Peyer's patch (tissue), 4 donors: Measurements from ENCODE around the gene RPAP3. TPM values are rescaled to one million over a fixed set of nuclear protein-coding genes. Genes with fewer than 3 reads are reported as not detected.
A peak's percentile ranks its signal among the peaks of the same experiment; 100 is the strongest.

Source experiments
- DNase-seq, 3 donors: peaks; one replicate each; pipeline ENCODE4 v3.0.0-alpha.2; 2017 to 2019
- H3K27ac ChIP-seq, 4 donors: fragments of 200-600 bp; sonication (generic); one replicate each; pipeline ENCODE4 v1.5.1; 2016 to 2019
- H3K27me3 ChIP-seq, 2 donors: fragments of 200-600 bp; sonication (generic); one replicate each; pipeline ENCODE4 v1.5.1; 2019
- H3K36me3 ChIP-seq, 3 donors: fragments of 200-600 bp; sonication (generic); one replicate each; pipeline ENCODE4 v1.5.1; 2016 to 2019
- H3K4me1 ChIP-seq, 4 donors: fragments of 200-600 bp; sonication (generic); one replicate each; pipeline ENCODE4 v1.5.1; 2016 to 2019
- H3K4me3 ChIP-seq, 4 donors: fragments of 200-600 bp; sonication (generic); 1 replicate in 3 of 4; 2 replicates in 1 of 4; pipeline ENCODE4 v1.5.1; 2016 to 2019; ENCODE audit warnings: mild to moderate bottlenecking in 1 of 4
- H3K9me3 ChIP-seq, 4 donors: fragments of 200-600 bp; sonication (generic); one replicate each; pipeline ENCODE4 v1.5.1; 2016 to 2019; ENCODE audit warnings: mild to moderate bottlenecking in 1 of 4
- POLR2A ChIP-seq, 2 donors: fragments of 450-650 bp; IDR thresholded peaks; one replicate each; pipeline ENCODE4 v1.5.1; 2017; ENCODE audit warnings: antibody characterized with exemption in 2 of 2, mild to moderate bottlenecking in 2 of 2, moderate library complexity in 2 of 2
- total RNA-seq, 4 donors: library from RNA; depleted of rRNA; stranded (reverse); fragments of >200 nt; gene quantifications; one replicate each; pipeline ENCODE4 v1.1.0, GENCODE V29; 2016
- TF ChIP-seq, protein P1 (sequence below), 6 experiments: fragments of 450-650 bp in 4 of 6; fragments of 200-600 bp in 2 of 6; sonication (generic) in 1 of 6; IDR thresholded peaks; one replicate each; pipeline ENCODE4 v1.5.1; 2017 to 2019; ENCODE audit warnings: antibody characterized with exemption in 6 of 6, mild to moderate bottlenecking in 3 of 6, moderate library complexity in 1 of 6

The RPAP3 gene
- total RNA-seq, 4 donors from 2014 or later, result 5.4 to 33.8 (median 13.3) TPM

- no peak overlapping the region for H3K4me3 ChIP-seq
- H3K36me3 ChIP-seq, result no peaks in the 10 kb centered on the region
- H3K9me3 ChIP-seq, result no peaks in the 10 kb centered on the region
- peaks cover 0 to 20% (median 4%) of the 10 kb centered on the region in 4 donors for H3K4me1 ChIP-seq
- peak in 1 of 3 donors; percentile 15 for DNase-seq
- TF ChIP-seq, protein P1, sequence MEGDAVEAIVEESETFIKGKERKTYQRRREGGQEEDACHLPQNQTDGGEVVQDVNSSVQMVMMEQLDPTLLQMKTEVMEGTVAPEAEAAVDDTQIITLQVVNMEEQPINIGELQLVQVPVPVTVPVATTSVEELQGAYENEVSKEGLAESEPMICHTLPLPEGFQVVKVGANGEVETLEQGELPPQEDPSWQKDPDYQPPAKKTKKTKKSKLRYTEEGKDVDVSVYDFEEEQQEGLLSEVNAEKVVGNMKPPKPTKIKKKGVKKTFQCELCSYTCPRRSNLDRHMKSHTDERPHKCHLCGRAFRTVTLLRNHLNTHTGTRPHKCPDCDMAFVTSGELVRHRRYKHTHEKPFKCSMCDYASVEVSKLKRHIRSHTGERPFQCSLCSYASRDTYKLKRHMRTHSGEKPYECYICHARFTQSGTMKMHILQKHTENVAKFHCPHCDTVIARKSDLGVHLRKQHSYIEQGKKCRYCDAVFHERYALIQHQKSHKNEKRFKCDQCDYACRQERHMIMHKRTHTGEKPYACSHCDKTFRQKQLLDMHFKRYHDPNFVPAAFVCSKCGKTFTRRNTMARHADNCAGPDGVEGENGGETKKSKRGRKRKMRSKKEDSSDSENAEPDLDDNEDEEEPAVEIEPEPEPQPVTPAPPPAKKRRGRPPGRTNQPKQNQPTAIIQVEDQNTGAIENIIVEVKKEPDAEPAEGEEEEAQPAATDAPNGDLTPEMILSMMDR (IDR thresholded peaks at IDR 0.05), result no peak
- no peak for TF ChIP-seq POLR2A (IDR thresholded peaks at IDR 0.05)
- H3K27ac ChIP-seq, result no peak overlapping the region
- H3K27me3 ChIP-seq, result no peaks in the 10 kb centered on the region
Measured at GRCh38 chr12:47731723-47732122, 25.9 kb upstream of the RPAP3 start.

DNA sequence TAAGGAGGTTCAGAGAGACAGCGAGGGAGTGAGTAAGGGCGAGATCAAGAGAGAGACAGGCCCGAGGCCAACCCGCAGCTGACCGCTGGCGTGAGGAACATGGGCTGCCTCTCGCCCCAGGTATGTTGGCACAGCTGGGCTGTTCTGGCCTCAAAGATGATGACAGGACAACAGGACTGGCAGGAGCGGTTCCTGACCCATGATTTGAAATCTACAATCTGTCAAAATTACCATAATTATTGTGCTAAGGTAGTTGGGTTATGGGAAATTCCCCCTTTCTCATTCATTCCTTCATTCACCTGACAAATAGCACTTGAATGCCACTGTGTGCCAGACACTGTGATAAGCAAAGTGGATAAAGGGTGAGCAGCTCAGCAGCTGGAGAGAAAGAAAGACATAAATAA is 24.5 kb upstream of the RPAP3 start:
- H3K9me3 ChIP-seq, result no peaks in the 10 kb centered on the region
- peak in 1 of 3 donors; percentile 15 for DNase-seq
- H3K27ac ChIP-seq, result no peak overlapping the region
- H3K4me3 ChIP-seq, result no peak overlapping the region
- TF ChIP-seq, protein P1 (IDR thresholded peaks at IDR 0.05), result no peak
- no peak for TF ChIP-seq POLR2A (IDR thresholded peaks at IDR 0.05)
- H3K4me1 ChIP-seq, result peaks cover 0 to 6% (median 0%) of the 10 kb centered on the region in 4 donors
- H3K27me3 ChIP-seq, result no peaks in the 10 kb centered on the region
- no peaks in the 10 kb centered on the region for H3K36me3 ChIP-seq

- H3K4me1 ChIP-seq, result no peaks in the 10 kb centered on the region
- no peaks in the 10 kb centered on the region for H3K9me3 ChIP-seq
- H3K27me3 ChIP-seq, result no peaks in the 10 kb centered on the region
- H3K27ac ChIP-seq, result no peak overlapping the region
- no peaks in the 10 kb centered on the region for H3K36me3 ChIP-seq
- peak in 1 of 3 donors; percentile 24 for DNase-seq
- no peak overlapping the region for H3K4me3 ChIP-seq
- TF ChIP-seq, protein P1 (IDR thresholded peaks at IDR 0.05), result no peak
- TF ChIP-seq POLR2A (IDR thresholded peaks at IDR 0.05), result no peak
Measured at GRCh38 chr12:47729233-47729632, 23.4 kb upstream of the RPAP3 start.

DNA sequence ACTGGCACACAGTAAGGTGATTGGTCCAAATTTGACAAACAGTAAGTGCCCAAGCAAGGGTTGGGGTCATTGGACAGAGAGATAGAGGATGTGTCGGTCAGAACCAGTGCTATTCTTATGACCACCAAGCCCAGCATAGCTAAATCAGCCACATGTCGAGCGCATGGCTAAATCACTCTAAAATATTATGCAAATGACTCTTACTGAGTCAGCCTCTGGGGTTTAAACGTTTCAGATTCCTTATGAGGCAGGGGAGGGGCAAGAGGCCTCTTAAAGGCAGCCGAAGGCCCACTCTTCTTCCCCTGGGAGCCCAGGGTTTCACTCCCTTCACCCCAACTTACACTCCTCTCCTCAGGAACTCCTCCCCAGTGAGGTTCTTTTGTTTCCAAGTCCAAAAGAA is 20.1 kb upstream of the RPAP3 start:
- Histone ChIP-seq H3K27ac (no peak overlapping the region), H3K9me3 (no peaks in the 10 kb centered on the region), H3K4me3 (no peak overlapping the region), H3K36me3 (peaks cover 0 to 7% (median 0%) of the 10 kb centered on the region in 3 donors), H3K4me1 (no peaks in the 10 kb centered on the region), H3K27me3 (no peaks in the 10 kb centered on the region)
- DNase-seq, result peak in 1 of 3 donors; percentile 8
- TF ChIP-seq POLR2A (IDR thresholded peaks at IDR 0.05), result no peak
- TF ChIP-seq, protein P1 (IDR thresholded peaks at IDR 0.05), result no peak

- Histone ChIP-seq H3K4me3 (no peak within 1 kb of the TSS), H3K9me3 (no peaks in the 10 kb centered on the region), H3K36me3 (peaks cover 0 to 12% (median 0%) of the 10 kb centered on the region in 3 donors), H3K4me1 (no peaks in the 10 kb centered on the region), H3K27ac (no peak within 1 kb of the TSS), H3K27me3 (no peaks in the 10 kb centered on the region)
- TF ChIP-seq, protein P1 (IDR thresholded peaks at IDR 0.05), result no peak
- TF ChIP-seq POLR2A (IDR thresholded peaks at IDR 0.05), result no peak
- DNase-seq, result peak in 2 of 3 donors; percentile 18 to 22
Measured at GRCh38 chr12:47725091-47725772, 19.4 kb upstream of the RPAP3 start, which contains the start of gene ENDOU. Gene ENDOU (minus strand): TSS chr12:47725490. CDS start chr12:47725413, 77 bp downstream.
